CD4-positive, alpha-beta T cell treated with Interleukin-2 at 100 ng/mL for 4 hours (primary cell): ENCODE results near the gene SUGCT.
"Not testable (repeated sequence)": the region's sequence is repeated elsewhere in the genome, so short reads cannot be mapped to it uniquely, and the experiment has no call there.

Experiments
- DNase-seq: peaks from one replicate; pipeline ENCODE4 v3.0.0-alpha.2; 2020; ENCODE audit warnings: low spot score

Gene SUGCT

GRCh38 chr7:40622941-40623501 is 488.2 kb downstream of the SUGCT start:
- no peak for DNase-seq

- no peak for DNase-seq
These were observed 489.1 kb downstream of the SUGCT start for GRCh38 chr7:40623863-40624262.

DNA sequence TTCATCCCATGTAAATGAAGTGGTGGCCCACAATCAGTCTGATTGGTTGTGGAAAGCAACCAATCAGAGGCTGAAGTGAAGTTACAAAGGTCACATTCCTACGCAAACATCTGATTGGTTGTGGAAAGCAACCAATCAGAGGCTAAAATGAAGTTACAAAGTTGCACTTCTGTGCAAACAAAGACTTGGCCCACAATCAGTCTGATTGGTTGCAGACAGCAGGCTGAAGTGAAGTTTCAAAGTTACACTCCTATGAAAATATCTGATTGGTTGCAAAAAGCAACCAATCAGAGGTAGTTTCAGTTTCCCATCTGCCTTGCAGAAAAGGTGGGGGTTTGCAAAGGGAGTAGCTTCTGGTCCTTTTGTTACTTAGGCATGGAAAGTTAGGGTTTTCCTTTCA is 492.6 kb downstream of the SUGCT start:
- not testable (repeated sequence) for DNase-seq

- no peak for DNase-seq
These were observed 495.1 kb downstream of the SUGCT start for GRCh38 chr7:40629891-40630290.

DNA sequence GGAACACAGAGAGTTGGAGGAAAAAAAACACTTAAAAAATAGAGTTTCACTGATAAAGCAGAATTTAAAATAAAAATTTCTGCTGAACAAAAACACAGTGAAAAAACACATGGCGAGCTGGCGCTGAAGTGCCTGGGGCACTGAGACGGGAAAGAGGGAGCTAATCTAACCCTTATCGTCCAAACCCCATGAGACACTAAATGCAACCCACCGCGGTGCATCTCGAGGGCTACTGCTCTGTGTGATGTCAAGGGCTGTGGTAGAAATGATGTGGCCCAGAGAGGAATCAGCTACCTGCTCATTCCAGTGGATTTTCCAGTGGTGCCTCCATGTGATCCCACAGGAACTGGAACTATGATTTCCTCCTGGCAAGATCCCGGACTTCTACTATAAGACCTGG is 499.3 kb downstream of the SUGCT start:
- no peak for DNase-seq

DNA sequence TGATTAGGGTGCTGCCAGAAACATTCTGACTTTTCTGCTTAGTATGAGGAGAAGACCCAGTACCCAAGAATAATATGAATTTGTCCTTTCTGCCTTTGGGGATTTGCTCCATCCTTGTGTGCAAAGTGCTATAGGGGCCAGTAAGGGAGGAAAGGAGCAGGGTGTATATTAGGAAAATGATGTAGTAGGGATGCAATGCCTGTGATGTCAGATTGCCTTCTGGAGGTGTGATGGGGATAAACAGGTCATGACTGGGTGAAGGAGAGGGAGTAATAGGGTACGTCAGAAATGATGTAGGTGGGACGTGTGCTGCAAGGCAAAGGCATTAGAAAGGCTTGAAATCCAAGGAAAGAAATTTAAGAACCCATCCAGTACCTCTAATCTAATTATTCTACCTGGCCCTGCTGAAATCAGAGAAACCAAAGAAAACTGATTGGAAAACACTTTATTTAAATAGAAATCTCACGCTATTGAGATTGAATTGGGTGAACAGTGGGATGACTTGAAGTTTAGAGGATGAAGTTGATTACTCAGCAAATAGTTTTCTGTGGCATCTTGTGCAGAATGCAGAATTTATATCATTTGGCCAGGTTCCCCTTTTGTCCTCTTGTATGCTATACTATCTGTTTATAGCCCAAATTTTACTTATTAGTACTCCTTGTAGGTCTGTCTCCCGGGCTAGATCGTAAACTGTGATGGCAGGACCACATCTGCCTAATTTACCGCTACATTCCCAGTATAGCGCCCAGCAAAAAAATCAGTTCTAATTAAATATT is 503.9 kb downstream of the SUGCT start:
- no peak for DNase-seq

GRCh38 chr7:40640566-40640965 is 505.8 kb downstream of the SUGCT start:
- no peak for DNase-seq

GRCh38 chr7:40641701-40642100 is 506.9 kb downstream of the SUGCT start:
- no peak for DNase-seq

DNA sequence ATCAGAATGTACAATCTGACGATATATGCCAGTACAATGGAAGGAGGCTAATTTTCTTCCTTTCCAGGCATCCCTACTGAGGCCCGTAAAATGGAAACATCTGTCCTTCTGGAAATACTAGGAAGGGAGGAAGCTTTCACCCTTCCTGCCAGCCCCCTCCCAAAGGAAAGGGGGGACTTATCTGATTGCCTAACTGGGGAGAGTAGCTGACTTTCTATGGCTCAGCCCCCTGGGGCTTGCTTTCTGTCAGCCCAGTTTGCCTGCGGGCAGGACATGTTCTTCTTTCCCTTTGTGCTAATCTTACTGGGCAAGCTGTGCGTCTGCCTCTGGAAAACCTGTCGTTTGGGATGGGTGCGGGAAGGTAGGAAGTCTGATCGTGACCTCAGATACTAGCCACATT is 508.9 kb downstream of the SUGCT start:
- DNase-seq, result no peak

GRCh38 chr7:40644454-40645188 is 509.8 kb downstream of the SUGCT start:
- no peak for DNase-seq

DNA sequence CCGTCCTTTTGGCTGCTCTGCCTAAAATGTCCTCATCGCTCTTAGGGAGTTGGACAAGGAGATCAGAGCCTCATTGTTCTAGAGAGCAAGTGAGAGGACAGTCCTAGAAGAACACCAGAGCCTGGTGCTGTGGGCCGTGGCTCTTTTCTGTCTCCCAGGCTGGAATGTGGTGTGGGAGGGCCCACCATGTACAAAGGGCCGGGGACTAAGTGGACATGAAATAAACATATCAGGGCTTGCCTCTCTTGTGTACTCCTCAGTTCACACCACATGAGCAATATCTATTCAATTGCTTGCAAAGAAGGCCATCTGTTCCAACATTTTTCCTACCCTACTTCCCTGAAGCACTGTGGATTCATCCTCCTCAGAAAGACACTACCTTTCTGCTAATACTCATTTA is 510.4 kb downstream of the SUGCT start:
- no peak for DNase-seq

DNA sequence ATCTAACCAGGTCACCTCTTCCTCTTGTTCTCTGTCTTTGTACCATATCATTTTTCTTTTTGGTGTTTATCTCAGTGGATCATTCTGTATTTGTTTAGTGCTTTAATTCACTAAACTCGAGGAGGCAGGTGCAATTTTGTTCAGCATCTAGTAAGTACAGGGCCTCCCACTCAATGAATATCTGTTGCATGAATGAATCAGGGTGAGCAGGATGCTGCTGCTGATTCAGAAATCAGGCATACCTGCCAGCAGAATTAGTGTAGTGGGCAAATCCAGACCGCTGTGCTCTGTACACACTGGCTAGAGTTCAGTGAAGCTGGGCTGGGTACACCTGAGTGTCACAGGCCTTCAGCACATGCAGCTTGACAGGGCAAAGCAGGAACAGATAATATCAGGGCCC is 511.9 kb downstream of the SUGCT start:
- DNase-seq, result no peak

DNA sequence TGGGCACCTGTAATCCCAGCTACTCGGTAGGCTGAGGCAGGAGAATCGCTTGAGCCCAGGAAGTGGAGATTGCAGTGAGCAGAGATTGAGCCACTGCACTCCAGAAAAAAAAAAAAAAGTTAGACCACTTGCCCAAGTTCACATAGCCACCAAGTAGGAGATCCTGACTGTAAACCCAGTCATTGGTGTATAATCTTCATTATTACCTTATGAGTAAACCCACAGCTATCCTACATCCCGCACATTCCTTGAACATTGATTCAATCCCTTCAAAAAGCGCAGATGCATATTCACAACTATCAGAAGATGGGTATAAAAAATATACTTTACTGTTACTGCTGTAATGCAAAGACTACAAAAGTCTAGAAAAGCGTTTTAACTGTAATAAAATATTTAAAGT is 512.9 kb downstream of the SUGCT start:
- no peak for DNase-seq

DNA sequence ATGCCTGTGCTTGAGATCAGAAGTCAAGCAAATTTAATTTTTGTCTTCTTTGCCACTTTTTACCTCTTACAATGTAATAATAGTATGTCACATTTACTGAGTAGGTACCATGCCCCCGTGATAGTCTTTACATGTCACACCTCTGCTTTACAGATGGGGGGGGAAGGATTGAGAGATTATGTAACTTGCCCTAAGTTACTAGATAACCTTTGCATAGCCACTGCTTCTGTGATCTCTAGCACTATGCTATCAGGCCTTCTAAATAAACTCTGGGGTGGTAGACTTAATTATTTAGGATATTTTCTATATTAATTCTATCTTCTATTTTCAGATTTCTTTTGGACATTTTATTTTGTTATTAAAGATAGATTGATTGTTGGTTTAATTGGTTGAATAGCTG is 514.4 kb downstream of the SUGCT start:
- DNase-seq, result no peak

GRCh38 chr7:40650903-40651302 is 516.1 kb downstream of the SUGCT start:
- DNase-seq, result not testable (repeated sequence)

- no peak for DNase-seq
These were observed 519.4 kb downstream of the SUGCT start for GRCh38 chr7:40654171-40654570.

DNA sequence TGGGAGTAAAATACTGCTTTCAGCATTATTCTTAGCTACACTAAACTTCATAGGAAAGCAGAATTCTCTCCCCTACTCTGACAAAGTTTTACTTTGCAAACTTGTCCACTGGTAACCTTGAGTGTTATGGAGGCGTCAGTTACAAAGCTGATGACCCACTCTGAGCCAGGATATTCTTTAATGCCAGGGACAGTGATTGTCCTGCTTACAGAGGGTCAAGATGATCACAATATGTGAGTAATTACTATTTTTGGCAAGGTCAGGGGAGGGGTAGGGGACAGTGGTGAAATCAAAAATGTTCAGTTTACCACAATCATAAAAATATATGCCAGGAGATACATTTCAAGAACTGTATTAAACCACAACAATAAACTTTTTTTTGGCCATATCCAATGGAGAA is 520.6 kb downstream of the SUGCT start:
- DNase-seq, result no peak

DNA sequence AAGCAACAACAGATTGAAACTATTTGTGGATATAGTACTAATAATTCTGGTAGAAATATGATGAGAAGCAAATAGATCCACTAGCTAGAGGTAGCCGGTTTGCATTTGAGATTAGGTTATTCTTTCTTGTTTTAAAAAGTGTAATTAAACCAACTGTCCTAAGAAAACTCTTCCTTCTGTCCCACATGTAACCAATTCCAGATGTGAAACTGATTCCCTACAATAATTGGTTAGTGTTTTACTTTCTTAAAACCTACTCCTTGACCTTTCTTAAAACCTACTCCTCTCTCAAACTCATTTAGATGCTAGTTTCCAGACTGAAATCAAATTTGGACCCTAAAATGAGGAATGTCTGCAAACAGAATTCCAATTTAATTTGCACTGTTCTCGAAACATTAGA is 521.5 kb downstream of the SUGCT start:
- no peak for DNase-seq

DNA sequence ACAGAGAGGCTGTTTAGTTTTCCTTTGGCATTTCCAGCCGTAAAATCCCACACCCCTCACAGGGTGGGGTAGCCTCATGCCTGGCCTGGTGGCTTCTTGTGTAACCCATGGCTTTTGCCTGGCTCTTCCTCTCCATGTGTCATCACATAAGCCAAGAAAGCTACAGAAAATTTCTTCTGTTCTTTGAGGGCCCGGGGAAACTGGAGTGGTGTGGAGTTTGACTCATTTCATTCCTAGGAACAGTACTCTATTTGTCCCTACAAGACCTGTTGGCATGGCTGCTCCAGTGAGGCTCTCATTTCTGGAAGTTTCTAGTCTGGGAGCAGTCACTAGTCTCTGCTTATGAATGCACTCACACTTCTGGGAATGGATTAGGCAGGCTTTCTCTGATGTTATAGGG is 523.9 kb downstream of the SUGCT start:
- DNase-seq, result no peak

DNA sequence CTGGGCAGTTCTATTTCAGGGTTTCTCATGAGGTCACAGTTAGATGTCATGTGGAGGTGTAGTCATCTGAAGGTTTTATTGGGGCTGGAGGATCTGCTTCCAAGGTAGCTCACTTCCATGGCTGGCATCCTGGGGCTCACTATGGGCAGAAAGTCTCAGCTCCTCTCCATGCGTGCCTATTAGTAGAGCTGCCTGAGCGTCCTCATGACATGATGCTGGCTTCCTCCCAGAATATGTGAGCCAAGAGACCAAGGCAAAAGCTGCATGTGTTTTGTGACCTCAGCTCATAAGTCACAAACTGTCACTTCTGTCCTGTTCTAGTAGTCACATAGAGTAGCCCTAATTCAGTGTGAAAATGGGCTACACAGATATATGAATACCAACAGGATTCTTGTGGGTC is 524.4 kb downstream of the SUGCT start:
- DNase-seq, result no peak

- no peak for DNase-seq
These were observed 538.5 kb downstream of the SUGCT start for GRCh38 chr7:40673285-40673684.

DNA sequence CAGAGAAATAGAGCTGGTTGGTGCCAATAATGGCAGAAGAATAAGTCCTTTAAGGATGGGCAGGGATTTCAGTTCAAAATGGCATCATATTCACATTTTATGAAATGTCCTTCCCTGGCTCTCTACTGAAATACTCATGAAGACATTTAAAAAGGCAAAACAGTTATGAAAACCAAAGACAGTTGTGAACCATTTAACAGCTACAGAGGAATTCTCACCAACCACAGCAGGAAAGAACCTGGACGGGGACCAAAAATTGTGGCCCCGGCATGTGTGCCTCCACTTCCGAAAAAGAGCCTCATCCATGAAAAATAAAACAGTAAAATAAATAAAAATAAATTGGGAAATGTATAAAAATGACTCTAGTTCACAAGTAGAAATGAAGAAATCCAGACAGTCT is 539.5 kb downstream of the SUGCT start:
- no peak for DNase-seq

- DNase-seq, result no peak
These were observed 540.9 kb downstream of the SUGCT start for GRCh38 chr7:40675741-40676140.
